HG02759 (cell line): ENCODE data around the gene TAT.
"Not testable (repeated sequence)": the region's sequence is repeated elsewhere in the genome, so short reads cannot be mapped to it uniquely, and the experiment has no call there.

Source experiments
- ATAC-seq: cut with Tn5 transposase; IDR thresholded peaks from one replicate; pipeline ENCODE4 v1.9.1; 2021; ENCODE audit warnings: mild to moderate bottlenecking, moderate library complexity; ENCODE audit not compliant: unreplicated experiment

Gene TAT

DNA sequence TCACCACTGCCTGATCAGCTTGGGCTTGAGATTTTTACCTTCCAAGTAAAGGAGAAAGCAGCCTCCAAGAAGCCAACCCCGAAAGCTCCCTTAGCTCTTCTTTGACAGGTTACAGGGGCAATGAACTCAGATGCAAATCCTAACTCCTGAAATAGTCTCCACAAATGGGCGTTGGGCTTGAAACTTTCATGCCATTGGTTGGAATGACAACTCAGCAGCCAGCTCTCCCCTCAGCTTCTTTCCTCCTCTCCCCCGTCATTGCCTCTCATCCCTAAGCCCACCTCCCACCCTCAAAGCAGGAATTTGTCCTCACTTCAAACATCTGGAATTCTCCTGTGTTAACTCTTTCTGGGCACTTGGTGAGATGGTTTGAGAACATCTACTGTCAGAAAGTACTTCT is at the start of gene TAT:
Gene TAT (minus strand): TSS at position 122 of the 400 bp plus-strand sequence. CDS start 677 bp downstream, outside the sequence.
- no peak for ATAC-seq

- ATAC-seq = no peak
These were observed 49.3 kb upstream of the TAT start, which contains the start of gene MARVELD3 for GRCh38 chr16:71626018-71626857. TSS of gene MARVELD3 (plus strand) at chr16:71626184. CDS start at chr16:71626230, 46 bp downstream.

DNA sequence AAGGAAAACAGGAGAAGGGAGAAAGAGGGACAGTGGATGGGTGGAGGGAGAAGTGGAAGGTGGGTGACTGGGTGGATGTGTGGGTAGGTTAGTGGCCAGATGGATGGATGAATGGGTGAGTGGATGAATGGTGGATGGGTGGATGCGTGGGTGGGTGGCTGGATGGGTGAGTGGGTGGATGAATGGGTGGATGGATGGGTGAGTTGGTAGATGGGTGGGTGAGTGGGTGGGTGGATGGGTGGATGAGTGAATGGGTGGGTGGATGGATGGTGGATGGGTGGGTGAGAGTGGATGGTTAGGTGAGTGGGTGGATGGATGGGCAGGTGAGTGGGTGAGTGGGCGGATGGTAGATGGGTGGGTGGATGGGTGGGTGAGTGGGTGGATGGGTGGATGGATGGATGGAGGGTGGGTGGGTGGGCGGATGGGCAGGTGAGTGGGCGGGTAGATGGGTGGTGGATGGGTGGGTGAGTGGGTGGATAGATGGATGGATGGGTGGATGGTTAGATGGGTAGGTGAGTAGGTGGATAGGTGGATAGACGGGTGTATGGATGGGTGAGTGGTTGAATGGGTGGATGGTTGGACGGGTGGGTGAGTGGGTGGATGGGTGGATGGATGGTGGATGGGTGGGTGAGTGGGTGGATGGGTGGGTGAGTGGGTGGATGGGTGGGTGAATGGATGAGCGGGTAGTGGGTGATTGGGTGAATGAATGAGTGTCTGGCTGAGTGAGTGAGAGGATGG is 48.4 kb upstream of the TAT start:
- ATAC-seq = no peak

GRCh38 chr16:71623597-71623996 is 46.7 kb upstream of the TAT start:
- no peak for ATAC-seq

DNA sequence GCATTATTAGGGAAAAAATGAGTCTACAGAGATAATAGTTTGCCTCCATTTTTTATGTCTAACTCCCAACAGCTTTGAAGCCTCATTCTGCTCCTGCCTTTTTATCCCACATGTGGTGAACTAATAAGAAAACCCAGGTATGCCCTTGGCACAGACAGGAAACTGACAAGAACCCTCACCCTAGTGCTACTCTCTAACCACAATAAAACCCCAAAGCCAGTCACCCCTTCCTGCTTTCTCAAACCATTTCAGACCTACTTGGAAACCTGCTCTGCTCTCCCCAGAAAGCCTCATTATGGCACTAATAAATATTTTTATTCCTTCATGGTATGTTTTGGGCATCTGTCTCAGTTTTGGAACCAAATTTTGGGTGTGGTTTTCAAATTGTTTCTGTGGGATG is 45.2 kb upstream of the TAT start:
- ATAC-seq = no peak

GRCh38 chr16:71618429-71618828 is 41.5 kb upstream of the TAT start:
- no peak for ATAC-seq

DNA sequence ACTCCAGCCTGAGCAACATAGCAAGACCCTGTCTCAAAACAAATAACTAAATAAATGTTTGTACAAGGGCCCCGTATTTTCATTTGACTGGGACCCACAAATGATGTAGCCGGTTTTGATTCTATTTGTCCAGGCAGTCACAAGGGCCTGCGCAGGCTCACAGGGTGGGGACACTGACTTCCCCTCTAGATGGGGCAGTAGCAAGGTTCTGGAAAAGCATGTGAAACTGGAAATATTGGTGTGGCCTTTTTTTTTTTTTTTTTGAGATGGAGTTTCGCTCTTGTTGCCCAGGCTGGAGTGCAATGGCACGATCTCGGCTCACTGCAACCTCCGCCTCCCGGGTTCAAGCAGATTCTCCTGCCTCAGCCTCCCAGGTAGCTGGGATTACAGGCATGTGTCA is 38.1 kb upstream of the TAT start:
- not testable (repeated sequence) for ATAC-seq

- ATAC-seq = peak; percentile 44
These were observed 34.3 kb upstream of the TAT start for GRCh38 chr16:71610936-71611871.

DNA sequence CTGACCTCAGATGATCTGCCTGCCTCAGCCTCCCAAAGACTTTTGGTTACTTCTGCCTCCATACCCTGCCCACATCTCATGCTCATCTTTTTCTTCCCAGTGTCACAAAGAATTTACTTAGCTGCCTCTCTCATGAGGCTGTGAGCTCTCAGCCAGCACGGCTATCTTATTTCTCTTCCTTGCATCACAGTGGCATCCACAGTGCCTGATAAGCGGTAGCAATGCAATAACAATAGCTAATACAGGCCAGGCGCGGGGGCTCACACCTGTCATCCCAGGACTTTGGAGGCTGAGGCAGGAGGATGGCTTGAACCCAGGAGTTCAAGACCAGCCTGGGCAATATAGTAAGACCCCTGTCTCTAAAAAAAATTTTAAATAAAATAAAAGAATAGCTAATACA is 33.6 kb upstream of the TAT start:
- ATAC-seq = no peak

- no peak for ATAC-seq
These were observed 32.2 kb upstream of the TAT start for GRCh38 chr16:71609066-71609465.

GRCh38 chr16:71600822-71601221 is 23.9 kb upstream of the TAT start:
- no peak for ATAC-seq

DNA sequence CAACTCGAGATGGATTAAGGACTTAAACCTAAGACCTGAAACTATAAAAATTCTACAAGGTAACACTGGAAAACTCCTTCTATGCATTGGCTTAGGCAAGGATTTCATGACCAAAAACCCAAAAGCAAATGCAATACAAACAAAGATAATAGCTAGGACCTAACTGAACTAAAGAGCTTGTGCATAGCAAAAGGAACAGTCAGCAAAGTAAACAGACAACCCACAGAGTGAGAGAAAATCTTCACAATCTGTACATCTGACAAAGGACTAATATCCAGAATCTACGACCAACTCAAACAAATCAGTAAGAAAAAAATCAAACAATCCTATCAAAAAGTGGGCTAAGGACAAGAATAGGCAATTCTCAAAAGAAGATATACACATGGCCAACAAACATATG is 21.5 kb upstream of the TAT start:
- not testable (repeated sequence) for ATAC-seq

GRCh38 chr16:71595340-71595826 is 18.5 kb upstream of the TAT start:
- not testable (repeated sequence) for ATAC-seq

DNA sequence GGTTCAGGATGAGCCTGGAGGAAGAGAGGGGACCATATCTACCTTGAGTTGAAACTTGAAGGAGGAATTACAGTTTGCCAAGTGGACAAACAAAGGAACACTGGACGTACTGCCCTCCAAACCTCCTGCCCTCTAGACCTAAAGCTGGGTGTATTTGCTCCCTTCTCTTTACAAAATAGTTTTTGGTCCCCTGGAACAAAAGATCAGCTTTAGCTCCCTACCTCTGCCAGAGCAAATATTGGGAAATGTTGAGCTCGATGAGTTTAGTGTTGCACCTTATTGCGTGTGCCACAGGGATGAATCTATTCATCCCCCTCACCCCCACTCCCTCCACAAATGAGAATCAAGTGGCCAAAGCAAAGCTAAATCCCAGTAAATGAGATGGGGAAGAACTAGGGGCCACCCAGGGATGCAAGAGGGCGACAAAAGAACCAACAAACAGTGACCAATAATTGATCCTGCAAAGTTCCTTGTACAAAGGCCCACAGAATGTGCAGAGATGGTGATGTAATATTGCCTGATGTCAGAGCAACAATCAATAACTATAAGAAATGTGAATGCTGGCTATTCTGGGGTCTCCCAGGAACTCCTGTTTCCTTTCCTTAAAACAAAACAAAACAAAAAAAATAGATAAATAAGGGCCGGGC is 17.2 kb upstream of the TAT start:
- ATAC-seq = no peak

DNA sequence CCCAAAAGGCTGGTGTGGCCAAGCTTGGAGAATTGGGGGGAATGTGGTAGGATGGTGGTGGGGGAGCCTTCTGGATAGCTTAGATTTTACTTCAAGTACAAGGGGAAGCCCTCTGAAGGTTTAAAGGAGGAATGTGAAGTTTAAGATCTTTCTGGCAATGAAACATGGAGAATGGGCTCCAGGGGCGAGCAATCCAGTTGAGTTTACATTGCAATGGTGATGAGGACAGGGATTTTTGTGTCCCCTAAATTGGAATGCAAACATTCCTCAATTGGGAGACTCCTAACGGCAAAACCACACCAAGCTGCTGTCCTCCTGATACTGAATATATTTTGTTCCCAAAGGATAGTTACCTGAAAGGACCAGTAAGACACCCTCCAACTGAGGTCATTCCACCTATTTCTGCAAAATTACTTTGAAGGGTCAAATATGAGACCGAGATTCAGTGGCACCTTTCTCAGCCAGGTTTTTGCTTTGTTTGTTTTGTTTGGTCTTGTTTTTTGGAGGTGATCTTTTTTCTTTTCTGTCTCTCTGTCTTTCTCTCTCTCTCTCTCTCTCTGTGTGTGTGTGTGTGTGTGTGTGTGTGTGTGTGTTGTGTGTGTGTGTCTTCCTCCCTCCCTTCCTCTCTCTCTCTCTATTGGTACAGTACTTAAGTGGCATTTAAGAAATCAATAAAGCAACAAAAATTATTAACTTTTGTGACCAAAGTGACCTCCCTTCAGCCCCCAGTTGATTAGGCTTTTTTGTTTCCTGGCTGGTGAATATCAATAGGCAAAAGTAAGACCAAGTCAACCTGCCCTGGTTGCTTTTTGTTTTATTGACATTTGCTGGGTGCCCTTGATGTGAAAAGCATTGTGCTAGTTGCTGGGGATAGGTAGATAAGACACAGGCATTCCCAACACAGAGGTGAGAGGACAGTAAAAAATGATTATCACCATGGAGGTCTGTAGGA is 16.4 kb upstream of the TAT start:
- no peak for ATAC-seq

DNA sequence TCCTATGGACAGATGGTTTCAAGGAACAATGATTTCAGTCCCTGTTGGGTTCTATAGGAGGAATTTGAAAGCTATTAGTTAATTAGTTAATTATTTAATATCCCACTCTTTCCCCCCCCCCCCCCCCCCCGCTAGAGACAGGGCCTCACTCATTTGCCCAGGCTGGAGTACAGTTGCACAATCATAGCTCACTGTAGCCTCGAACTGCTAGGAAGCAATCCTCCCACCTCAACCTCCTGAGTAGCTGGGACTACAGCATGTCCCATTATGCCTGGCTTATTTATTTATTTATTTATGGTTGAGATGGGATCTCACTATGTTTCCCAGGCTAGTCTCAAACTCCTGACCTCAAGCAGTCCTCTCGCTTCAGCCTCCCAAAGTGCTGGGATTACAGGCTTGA is 15.0 kb upstream of the TAT start:
- ATAC-seq = no peak

DNA sequence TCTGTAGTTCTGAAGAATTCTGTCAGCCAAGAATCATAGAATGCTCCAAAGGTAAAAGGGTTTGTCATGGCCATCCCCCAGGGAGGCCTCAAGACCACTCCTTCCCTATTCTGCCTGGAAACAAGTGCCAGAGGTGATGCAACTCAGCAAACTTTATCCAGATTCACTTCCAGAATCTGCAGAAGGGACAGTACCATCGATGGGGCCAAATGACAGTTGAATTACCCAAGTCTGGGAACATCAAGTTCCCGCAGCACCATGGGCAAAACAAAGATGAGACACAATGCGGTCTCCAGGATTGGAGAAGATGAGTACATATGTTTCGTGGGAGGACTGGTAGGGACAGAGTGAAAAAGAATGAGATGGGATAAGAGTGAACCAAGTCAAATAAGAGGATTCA is 13.7 kb upstream of the TAT start:
- ATAC-seq = no peak

DNA sequence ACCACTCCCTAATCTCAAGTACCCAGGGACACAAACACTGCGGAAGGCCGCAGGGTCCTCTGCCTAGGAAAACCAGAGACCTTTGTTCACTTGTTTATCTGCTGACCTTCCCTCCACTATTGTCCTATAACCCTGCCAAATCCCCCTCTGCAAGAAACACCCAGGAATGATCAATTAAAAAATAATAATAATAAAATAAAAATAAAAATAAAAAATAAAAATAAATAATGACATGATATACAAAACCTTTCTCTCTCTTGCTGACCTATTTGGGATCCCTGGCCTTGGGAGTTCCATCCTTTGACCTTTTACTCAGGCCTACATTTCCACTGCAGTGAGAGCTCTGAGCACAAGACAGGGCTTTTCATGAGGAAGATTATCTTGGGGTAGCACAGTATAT is 13.2 kb upstream of the TAT start:
- ATAC-seq = not testable (repeated sequence)

GRCh38 chr16:71589334-71589733 is 12.4 kb upstream of the TAT start:
- ATAC-seq = not testable (repeated sequence)
